HEK293 (cell line): ENCODE measurements around the gene PDGFB.

ENCODE experiments used
- CTCF ChIA-PET: fragments of 350-600 bp; formaldehyde crosslinking; extraction: SDS; loops from one replicate; lab custom pipeline; 2021; ENCODE audit warnings: antibody characterized with exemption; lab: Yijun Ruan, JAX
- POLR2A ChIA-PET: fragments of 300-600 bp; formaldehyde crosslinking; extraction: SDS; loops from one replicate; lab custom pipeline; 2020; ENCODE audit warnings: antibody characterized with exemption, inconsistent platforms; lab: Yijun Ruan, JAX
- H3K27ac ChIP-seq: fragments of 200-500 bp; sonication (Bioruptor generic); 2 replicates; pipeline ENCODE4 v1.5.1; 2014; ENCODE audit warnings: low read depth, low read length, control low read depth, inconsistent platforms; ENCODE audit errors: extremely low read depth
- H3K36me3 ChIP-seq, 2 experiments: fragments of 200-500 bp in 1 of 2; sonication (Bioruptor generic) in 1 of 2; 1 replicate in 1 of 2; 2 replicates in 1 of 2; pipeline ENCODE4 v1.5.1; 2014 to 2017; ENCODE audit warnings: inconsistent platforms in 2 of 2, low read length in 2 of 2; ENCODE audit not compliant: control insufficient read depth in 2 of 2, insufficient read depth in 1 of 2
- H3K4me1 ChIP-seq: fragments of 200-500 bp; sonication (Bioruptor generic); 2 replicates; pipeline ENCODE4 v1.5.1; 2014; ENCODE audit warnings: mild to moderate bottlenecking, low read length, inconsistent platforms; ENCODE audit not compliant: control insufficient read depth, insufficient read depth
- H3K4me3 ChIP-seq: 2 replicates; pipeline ENCODE4 v1.5.1; 2011; ENCODE audit warnings: low read depth, mild to moderate bottlenecking, control low read depth, low read length, moderate library complexity
- H3K9me3 ChIP-seq: fragments of 200-500 bp; sonication (Bioruptor generic); 2 replicates; pipeline ENCODE4 v1.5.1; 2014; ENCODE audit warnings: low read depth, low read length, inconsistent platforms; ENCODE audit not compliant: control insufficient read depth, insufficient read depth
- KLF7 ChIP-seq: fragments of 450-650 bp; formaldehyde crosslinking; IDR thresholded peaks from 2 replicates; pipeline ENCODE4 v1.5.1; 2016; ENCODE audit warnings: missing biosample characterization, missing genetic modification characterization, borderline replicate concordance
- SP2 ChIP-seq: fragments of 450-650 bp; formaldehyde crosslinking; IDR thresholded peaks from 2 replicates; pipeline ENCODE4 v1.5.1; 2016; ENCODE audit warnings: missing biosample characterization, missing genetic modification characterization
- ZNF138 ChIP-seq: fragments of 450-650 bp; formaldehyde crosslinking; IDR thresholded peaks from 2 replicates; pipeline ENCODE4 v1.5.1; 2016; ENCODE audit warnings: missing biosample characterization, missing genetic modification characterization, borderline replicate concordance
- ZNF335 ChIP-seq: fragments of 450-650 bp; formaldehyde crosslinking; conservative IDR thresholded peaks from 2 replicates; pipeline ENCODE4 v1.5.1; 2016; ENCODE audit warnings: missing biosample characterization, missing genetic modification characterization
- ZNF354C ChIP-seq: fragments of 450-650 bp; formaldehyde crosslinking; IDR thresholded peaks from 2 replicates; pipeline ENCODE4 v1.5.1; 2016; ENCODE audit warnings: missing biosample characterization, missing genetic modification characterization, low read depth, borderline replicate concordance
- ZNF394 ChIP-seq: fragments of 450-650 bp; formaldehyde crosslinking; IDR thresholded peaks from 2 replicates; pipeline ENCODE4 v1.5.1; 2016; ENCODE audit warnings: missing biosample characterization, missing genetic modification characterization, mild to moderate bottlenecking, moderate library complexity, borderline replicate concordance
- ZNF664 ChIP-seq: fragments of 450-650 bp; formaldehyde crosslinking; IDR thresholded peaks from 2 replicates; pipeline ENCODE4 v1.5.1; 2016; ENCODE audit warnings: missing biosample characterization, missing genetic modification characterization
- TF ChIP-seq, protein P1 (sequence below): fragments of 450-650 bp; formaldehyde crosslinking; IDR thresholded peaks from 2 replicates; pipeline ENCODE4 v1.5.1; 2016; ENCODE audit warnings: missing biosample characterization, missing genetic modification characterization
- TF ChIP-seq, protein P2 (sequence below): fragments of 450-650 bp; formaldehyde crosslinking; IDR thresholded peaks from 2 replicates; pipeline ENCODE4 v1.5.1; 2017; ENCODE audit warnings: missing biosample characterization, missing genetic modification characterization
- TF ChIP-seq, protein P3 (sequence below): fragments of 450-650 bp; formaldehyde crosslinking; IDR thresholded peaks from 2 replicates; pipeline ENCODE4 v1.5.1; 2016; ENCODE audit warnings: missing biosample characterization, missing genetic modification characterization

Gene PDGFB

DNA sequence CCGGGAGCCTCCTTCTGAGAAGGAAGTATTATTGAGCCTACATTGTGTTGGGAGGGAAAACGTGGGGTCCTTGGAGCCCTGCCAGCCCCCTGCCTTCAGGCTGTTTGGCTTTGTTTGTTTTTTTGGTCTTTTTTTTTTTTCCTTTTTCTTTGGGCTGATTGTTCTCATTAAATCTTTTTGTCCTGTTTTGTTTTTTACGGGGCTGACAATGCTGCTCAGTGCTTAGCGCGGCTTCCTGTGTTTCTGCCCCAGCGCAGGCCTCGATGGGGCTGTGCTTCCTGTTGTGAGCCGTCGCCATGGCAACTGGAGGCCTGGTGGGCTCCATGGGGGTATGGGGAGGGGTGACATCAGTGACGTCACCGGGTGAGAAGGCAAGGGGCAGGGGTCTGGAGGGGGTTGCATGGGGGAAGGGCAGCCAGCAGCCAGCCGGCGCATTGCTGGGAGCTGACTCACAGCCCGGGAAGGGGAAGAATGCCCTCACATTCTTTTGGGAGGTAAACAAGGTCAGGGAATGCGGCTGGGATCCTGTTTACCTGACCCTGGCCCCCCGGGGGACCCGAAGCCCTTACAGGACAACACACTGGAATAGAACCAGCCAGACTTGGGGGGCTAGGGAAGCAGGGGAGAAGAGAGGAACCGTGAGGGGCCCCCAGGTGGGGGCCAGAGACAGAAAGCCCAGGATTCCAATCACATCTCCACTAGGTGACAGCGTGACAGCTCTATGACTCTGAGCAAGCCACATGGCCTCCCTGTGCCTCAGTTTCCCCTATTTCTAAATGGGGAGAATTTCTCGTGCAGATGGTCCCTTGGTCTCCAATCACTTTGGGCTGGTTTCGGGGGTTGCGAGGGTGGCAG lies 70.1 kb downstream of the PDGFB start (continued):
- TF ChIP-seq ZNF394 (tag by site-specific recombination) (no peak), SP2 (tag by site-specific recombination) (peak; percentile 25), ZNF335 (tag by site-specific recombination) (peak; percentile 63)
- TF ChIP-seq, protein P1, sequence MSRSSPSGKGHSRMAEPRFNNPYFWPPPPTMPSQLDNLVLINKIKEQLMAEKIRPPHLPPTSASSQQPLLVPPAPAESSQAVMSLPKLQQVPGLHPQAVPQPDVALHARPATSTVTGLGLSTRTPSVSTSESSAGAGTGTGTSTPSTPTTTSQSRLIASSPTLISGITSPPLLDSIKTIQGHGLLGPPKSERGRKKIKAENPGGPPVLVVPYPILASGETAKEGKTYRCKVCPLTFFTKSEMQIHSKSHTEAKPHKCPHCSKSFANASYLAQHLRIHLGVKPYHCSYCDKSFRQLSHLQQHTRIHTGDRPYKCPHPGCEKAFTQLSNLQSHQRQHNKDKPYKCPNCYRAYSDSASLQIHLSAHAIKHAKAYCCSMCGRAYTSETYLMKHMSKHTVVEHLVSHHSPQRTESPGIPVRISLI, result no peak

DNA sequence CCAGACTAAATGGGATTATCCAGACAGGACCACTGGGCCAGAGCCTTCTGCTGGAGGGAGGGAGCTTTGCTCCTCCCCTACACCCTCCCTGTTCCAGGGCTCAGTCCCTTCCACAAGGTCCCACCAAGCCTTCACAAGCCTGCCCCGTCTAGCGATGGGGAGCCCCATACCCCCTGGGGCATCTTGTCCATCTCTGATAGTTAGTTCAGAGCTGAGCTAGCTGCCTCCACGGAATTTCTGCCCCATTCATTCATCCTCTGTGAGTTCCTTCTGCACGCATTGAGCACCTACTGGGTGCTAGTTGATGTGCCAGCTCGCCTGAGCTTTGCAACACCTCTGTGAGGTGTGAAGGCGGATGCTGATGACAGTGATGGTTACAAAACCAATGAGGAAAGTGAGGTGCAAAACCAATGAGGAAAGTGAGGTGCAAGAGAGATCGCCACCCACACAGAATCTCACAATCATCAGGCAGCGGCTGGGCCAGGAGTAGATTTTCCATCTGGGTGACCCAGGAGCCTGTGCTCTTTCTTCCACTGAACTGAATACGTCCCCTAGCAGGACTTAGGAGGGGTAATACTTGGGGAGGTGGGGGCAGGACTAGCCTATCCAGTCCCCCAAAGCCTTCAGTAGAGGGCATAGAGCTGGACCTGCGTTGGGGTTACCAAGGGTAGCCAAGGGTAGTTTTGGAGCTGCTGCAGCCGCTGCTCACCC lies 70.8 kb downstream of the PDGFB start:
- no peak overlapping the region for H3K27ac ChIP-seq
- no peaks in the 10 kb centered on the region for H3K36me3 ChIP-seq
- TF ChIP-seq, protein P2, sequence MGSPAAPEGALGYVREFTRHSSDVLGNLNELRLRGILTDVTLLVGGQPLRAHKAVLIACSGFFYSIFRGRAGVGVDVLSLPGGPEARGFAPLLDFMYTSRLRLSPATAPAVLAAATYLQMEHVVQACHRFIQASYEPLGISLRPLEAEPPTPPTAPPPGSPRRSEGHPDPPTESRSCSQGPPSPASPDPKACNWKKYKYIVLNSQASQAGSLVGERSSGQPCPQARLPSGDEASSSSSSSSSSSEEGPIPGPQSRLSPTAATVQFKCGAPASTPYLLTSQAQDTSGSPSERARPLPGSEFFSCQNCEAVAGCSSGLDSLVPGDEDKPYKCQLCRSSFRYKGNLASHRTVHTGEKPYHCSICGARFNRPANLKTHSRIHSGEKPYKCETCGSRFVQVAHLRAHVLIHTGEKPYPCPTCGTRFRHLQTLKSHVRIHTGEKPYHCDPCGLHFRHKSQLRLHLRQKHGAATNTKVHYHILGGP (tag by site-specific recombination), result no peak
- TF ChIP-seq KLF7 (tag by site-specific recombination), result no peak
- TF ChIP-seq, protein P3, sequence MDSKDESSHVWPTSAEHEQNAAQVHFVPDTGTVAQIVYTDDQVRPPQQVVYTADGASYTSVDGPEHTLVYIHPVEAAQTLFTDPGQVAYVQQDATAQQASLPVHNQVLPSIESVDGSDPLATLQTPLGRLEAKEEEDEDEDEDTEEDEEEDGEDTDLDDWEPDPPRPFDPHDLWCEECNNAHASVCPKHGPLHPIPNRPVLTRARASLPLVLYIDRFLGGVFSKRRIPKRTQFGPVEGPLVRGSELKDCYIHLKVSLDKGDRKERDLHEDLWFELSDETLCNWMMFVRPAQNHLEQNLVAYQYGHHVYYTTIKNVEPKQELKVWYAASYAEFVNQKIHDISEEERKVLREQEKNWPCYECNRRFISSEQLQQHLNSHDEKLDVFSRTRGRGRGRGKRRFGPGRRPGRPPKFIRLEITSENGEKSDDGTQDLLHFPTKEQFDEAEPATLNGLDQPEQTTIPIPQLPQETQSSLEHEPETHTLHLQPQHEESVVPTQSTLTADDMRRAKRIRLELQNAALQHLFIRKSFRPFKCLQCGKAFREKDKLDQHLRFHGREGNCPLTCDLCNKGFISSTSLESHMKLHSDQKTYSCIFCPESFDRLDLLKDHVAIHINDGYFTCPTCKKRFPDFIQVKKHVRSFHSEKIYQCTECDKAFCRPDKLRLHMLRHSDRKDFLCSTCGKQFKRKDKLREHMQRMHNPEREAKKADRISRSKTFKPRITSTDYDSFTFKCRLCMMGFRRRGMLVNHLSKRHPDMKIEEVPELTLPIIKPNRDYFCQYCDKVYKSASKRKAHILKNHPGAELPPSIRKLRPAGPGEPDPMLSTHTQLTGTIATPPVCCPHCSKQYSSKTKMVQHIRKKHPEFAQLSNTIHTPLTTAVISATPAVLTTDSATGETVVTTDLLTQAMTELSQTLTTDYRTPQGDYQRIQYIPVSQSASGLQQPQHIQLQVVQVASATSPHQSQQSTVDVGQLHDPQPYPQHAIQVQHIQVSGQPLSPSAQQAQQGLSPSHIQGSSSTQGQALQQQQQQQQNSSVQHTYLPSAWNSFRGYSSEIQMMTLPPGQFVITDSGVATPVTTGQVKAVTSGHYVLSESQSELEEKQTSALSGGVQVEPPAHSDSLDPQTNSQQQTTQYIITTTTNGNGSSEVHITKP (tag by site-specific recombination), result peak; percentile 12
- no peak for TF ChIP-seq ZNF354C
- peak; percentile 33; the same call in 1 of the 2 replicates for TF ChIP-seq ZNF664 (tag by site-specific recombination)
- TF ChIP-seq ZNF138 (tag by site-specific recombination), result no peak
- ChIA-PET POLR2A (interaction anchor here (0.9 to 10.8 kb wide), 6 partner anchors 69 to 346 kb away, joined by 3 to 119 read pairs (median 4); partner anchors contain the start of genes PDGFB and RPL3), CTCF (interaction anchor here (0.9 to 8.1 kb wide), 13 partner anchors 10 to 355 kb away, joined by 3 to 98 read pairs (median 5); partner anchors contain the start of gene RPL3)
- H3K9me3 ChIP-seq, result no peaks in the 10 kb centered on the region
- H3K4me3 ChIP-seq, result no peak overlapping the region
- H3K4me1 ChIP-seq, result peaks cover 10% of the 10 kb centered on the region
